ENCODE data around the gene UGT1A8.

Gene UGT1A8

DNA sequence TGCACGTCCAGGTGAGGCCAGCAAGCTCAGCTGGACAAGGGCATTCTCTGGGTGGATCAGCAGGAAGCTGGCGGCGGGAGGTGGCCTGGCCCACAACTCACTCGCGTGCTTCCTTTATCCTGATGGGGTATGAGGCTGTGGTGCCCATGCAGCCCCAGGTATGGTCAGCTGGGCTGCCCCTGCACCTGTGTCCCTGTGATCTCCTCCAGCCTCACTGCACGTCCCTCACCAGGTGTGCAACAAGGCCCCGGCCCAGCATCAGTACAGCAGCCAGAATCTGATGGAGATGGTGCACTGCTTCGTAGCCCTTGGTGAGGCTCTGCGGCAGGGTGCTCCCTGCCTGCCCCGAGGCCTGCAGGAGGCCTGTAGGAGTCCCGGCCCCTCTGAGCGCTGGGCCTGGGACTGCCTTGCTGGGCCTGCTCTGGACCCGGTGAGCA, 178.3 kb downstream of the UGT1A8 start:
- Histone ChIP-seq H3K79me2 (ENCODE audit: insufficient read depth, low read length) (no peaks in the 10 kb centered on the region), H3K9me2 (ENCODE audit: low read depth, low read length) (no peaks in the 10 kb centered on the region), H2AFZ (ENCODE audit: low read length) (no peak overlapping the region), H3F3A (ENCODE audit: insufficient read depth, low read length) (no peaks in the 10 kb centered on the region), H3K4me1 (ENCODE audit: insufficient read depth, low read length, severe bottlenecking) (peaks cover 21% of the 10 kb centered on the region), H3K4me3 (ENCODE audit: low read depth, low read length, poor library complexity, severe bottlenecking) (no peak overlapping the region), H3K9me3 (ENCODE audit: low read length) (no peaks in the 10 kb centered on the region), H3K36me3 (ENCODE audit: insufficient read depth, low read length) (no peaks in the 10 kb centered on the region), H3K4me2 (ENCODE audit: low read length) (no peak overlapping the region), H3K9ac (ENCODE audit: low read length) (no peak overlapping the region), H3K27ac (ENCODE audit: low read depth, low read length, poor library complexity, severe bottlenecking) (no peak overlapping the region), H3K27me3 (ENCODE audit: insufficient read depth, low read length) (no peaks in the 10 kb centered on the region; the same call in 1 of the 2 replicates), H4K20me1 (ENCODE audit: insufficient read depth, low read length) (no peaks in the 10 kb centered on the region)
- no peak for TF ChIP-seq EZH2 (IDR thresholded peaks at IDR 0.05; ENCODE audit: borderline replicate concordance, low read length)
- TF ChIP-seq, protein P1, sequence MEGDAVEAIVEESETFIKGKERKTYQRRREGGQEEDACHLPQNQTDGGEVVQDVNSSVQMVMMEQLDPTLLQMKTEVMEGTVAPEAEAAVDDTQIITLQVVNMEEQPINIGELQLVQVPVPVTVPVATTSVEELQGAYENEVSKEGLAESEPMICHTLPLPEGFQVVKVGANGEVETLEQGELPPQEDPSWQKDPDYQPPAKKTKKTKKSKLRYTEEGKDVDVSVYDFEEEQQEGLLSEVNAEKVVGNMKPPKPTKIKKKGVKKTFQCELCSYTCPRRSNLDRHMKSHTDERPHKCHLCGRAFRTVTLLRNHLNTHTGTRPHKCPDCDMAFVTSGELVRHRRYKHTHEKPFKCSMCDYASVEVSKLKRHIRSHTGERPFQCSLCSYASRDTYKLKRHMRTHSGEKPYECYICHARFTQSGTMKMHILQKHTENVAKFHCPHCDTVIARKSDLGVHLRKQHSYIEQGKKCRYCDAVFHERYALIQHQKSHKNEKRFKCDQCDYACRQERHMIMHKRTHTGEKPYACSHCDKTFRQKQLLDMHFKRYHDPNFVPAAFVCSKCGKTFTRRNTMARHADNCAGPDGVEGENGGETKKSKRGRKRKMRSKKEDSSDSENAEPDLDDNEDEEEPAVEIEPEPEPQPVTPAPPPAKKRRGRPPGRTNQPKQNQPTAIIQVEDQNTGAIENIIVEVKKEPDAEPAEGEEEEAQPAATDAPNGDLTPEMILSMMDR (IDR thresholded peaks at IDR 0.05; ENCODE audit: low read length): no peak

DNA sequence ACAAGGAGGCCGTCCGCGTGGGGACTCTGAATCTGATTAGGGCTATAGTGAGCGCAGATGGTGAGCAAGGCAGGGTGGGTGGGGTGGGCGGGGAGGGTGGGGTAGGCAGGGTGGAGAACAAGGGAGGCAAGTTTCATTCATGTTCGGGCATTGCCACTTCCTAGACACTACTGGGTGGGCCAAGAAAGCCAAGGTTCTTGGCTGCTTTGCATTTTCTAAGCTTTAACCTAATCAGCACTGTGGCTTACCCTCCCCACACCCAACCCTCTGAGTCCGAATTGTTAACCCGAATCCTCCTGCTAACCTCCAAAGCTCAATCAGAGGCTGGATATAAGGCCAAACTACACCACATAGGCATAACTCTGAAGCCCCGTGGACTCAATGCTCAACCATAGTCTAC, 178.8 kb downstream of the UGT1A8 start:
- Histone ChIP-seq H3K27ac (ENCODE audit: low read depth, low read length, poor library complexity, severe bottlenecking) (no peak overlapping the region), H3K4me3 (ENCODE audit: low read depth, low read length, poor library complexity, severe bottlenecking) (no peak overlapping the region), H3K9ac (ENCODE audit: low read length) (no peak overlapping the region), H3K9me3 (ENCODE audit: low read length) (no peaks in the 10 kb centered on the region), H3K9me2 (ENCODE audit: low read depth, low read length) (no peaks in the 10 kb centered on the region), H4K20me1 (ENCODE audit: insufficient read depth, low read length) (no peaks in the 10 kb centered on the region), H3K4me1 (ENCODE audit: insufficient read depth, low read length, severe bottlenecking) (peaks cover 21% of the 10 kb centered on the region), H3F3A (ENCODE audit: insufficient read depth, low read length) (no peaks in the 10 kb centered on the region), H3K36me3 (ENCODE audit: insufficient read depth, low read length) (no peaks in the 10 kb centered on the region), H3K79me2 (ENCODE audit: insufficient read depth, low read length) (no peaks in the 10 kb centered on the region), H2AFZ (ENCODE audit: low read length) (no peak overlapping the region), H3K27me3 (ENCODE audit: insufficient read depth, low read length) (no peaks in the 10 kb centered on the region; the same call in 1 of the 2 replicates), H3K4me2 (ENCODE audit: low read length) (no peak overlapping the region)
- TF ChIP-seq EZH2 (IDR thresholded peaks at IDR 0.05; ENCODE audit: borderline replicate concordance, low read length): no peak
- TF ChIP-seq, protein P1 (IDR thresholded peaks at IDR 0.05; ENCODE audit: low read length): no peak

DNA sequence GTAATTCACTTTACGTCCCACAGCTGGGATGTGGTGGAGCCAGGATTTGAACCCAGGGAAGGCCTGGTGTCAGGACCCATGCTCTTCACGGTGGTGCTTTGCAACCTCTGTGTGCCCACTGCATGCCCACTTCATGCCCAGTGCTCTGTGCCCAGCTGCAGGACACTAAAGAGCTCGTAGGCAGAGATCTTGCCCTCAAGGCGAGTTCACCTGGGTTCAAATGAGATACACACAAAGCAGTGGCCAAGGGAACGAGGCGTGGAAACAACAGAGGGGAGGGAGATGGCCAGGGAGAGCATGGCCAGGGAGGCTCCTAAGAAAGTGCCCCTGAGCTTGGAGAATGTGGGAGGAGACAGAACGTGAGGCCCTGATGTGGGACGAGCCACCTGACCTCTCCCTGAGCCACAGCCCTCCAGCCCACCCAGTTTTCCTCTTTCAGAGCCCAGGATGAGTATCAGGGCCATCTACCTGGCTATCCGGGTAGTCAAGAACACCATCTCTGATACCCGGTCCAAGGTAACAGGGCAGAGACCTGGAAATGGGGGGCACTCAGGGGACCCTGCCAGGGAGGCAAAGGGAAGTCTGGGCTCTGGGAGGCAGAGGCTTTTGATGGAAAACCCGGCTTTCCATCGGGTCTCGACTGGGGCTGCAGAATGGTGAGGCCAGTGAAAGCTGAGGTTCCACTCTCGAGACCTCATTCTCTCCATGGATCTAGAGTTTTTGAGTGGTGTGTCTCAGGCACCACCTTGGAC, 181.1 kb downstream of the UGT1A8 start:
- H3K79me2 ChIP-seq (ENCODE audit: insufficient read depth, low read length): no peaks in the 10 kb centered on the region
- H3K4me2 ChIP-seq (ENCODE audit: low read length): no peak overlapping the region
- TF ChIP-seq, protein P1 (IDR thresholded peaks at IDR 0.05; ENCODE audit: low read length): no peak
- no peak for TF ChIP-seq EZH2 (IDR thresholded peaks at IDR 0.05; ENCODE audit: borderline replicate concordance, low read length)
- no peak overlapping the region for H3K9ac ChIP-seq (ENCODE audit: low read length)
- H3K4me1 ChIP-seq (ENCODE audit: insufficient read depth, low read length, severe bottlenecking): peaks cover 9% of the 10 kb centered on the region
- H3K27me3 ChIP-seq (ENCODE audit: insufficient read depth, low read length): no peaks in the 10 kb centered on the region
- H3K4me3 ChIP-seq (ENCODE audit: low read depth, low read length, poor library complexity, severe bottlenecking): no peak overlapping the region
- no peak overlapping the region for H2AFZ ChIP-seq (ENCODE audit: low read length)
- H4K20me1 ChIP-seq (ENCODE audit: insufficient read depth, low read length): no peaks in the 10 kb centered on the region
- H3K27ac ChIP-seq (ENCODE audit: low read depth, low read length, poor library complexity, severe bottlenecking): no peak overlapping the region
- H3K9me3 ChIP-seq (ENCODE audit: low read length): no peaks in the 10 kb centered on the region
- no peaks in the 10 kb centered on the region for H3K9me2 ChIP-seq (ENCODE audit: low read depth, low read length)
- no peaks in the 10 kb centered on the region for H3K36me3 ChIP-seq (ENCODE audit: insufficient read depth, low read length)
- no peaks in the 10 kb centered on the region for H3F3A ChIP-seq (ENCODE audit: insufficient read depth, low read length)
